NT2/D1 (cell line): ENCODE results near the gene RTN4RL1.

Source experiments
- SUZ12 ChIP-seq: IDR thresholded peaks from 2 replicates; pipeline ENCODE4 v1.6.1; 2011; ENCODE audit not compliant: insufficient read length, insufficient read depth; ENCODE audit errors: extremely low read depth
- YY1 ChIP-seq: IDR thresholded peaks from 2 replicates; pipeline ENCODE4 v1.6.1; 2011; ENCODE audit not compliant: insufficient read length, insufficient read depth
- ZNF274 ChIP-seq: IDR thresholded peaks from 2 replicates; pipeline ENCODE4 v1.6.1; 2011; ENCODE audit warnings: mild to moderate bottlenecking, low read depth, low read length

GRCh38 chr17:1913702-1914101 is 111.4 kb downstream of the RTN4RL1 start:
- TF ChIP-seq YY1 (no peak), ZNF274 (no peak), SUZ12 (no peak)
